NCI-H82 treated with DMSO at 0.1 percent for 48 hours (cell line): ENCODE results near the gene SNW1.
A peak's percentile ranks its signal among the peaks of the same experiment; 100 is the strongest.
"Not testable (repeated sequence)": the region's sequence is repeated elsewhere in the genome, so short reads cannot be mapped to it uniquely, and the experiment has no call there.

Source experiments
- DNase-seq: peaks from one replicate; lab custom pipeline; 2025; ENCODE audit not compliant: unreplicated experiment; lab: John Stamatoyannopoulos, UW

The SNW1 gene

DNA sequence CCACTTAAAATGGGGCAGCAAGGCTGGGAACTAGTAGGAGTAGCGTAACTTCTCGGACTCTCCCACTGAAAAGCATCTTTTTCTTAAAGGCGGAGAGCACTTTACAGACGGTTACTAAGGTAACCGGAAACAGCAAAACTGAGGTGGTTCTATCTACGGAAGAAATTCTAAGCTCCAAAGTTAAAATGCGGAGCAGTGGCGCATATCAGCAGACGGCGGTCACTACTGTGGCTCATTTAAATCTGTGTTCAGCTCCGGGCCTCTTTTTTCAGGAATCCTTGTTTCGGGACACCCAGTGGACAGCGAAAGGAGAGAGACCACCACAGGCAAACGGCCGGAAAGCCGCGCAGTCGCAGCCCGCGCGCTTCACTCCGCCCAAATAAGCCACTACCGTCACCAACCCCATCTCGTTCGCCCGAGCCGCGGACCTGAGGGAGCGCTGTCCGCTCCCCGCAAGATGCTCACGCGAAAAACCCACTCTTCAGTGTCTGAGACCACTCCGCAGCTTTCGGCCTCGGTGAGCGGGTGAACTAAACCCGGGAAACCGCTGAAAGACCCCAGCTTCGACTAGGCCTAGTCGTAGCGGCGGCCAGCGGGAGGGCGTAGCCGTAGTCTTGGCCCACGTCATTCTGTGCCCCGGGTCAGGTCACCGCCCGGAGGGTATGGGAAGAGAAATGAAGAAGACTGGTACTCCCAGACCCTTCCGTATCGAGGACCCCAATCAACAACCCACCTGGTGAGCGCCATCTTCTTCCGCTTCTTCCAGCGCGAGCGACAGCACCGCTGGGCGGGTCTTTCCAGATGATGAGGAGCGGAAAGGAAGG, at the start of gene SNW1:
SNW1 (minus strand) TSS at position 776 of the 824 bp plus-strand sequence; CDS start at position 747, 29 bp downstream.
- peak; percentile 86 for DNase-seq

DNA sequence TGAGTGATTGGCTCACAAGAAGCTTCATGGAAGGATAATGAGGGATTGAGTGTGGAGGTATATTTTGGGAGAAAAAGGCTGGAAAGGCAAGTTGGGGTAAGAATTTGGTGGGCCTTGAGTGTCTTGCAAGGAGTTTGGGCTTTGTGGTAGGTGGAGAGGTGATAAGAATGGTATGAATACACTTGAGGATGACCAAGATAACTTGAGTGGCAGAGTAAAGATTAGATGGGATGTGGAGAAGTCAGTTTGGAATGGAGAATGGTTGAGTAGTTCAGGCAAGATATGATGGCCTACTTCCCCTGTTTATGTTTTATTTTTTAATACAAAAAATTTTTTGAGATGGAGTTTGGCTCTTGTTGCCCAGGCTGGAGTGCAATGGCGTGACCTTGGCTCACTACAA, 48.1 kb upstream of the SNW1 start:
- DNase-seq: no peak

DNA sequence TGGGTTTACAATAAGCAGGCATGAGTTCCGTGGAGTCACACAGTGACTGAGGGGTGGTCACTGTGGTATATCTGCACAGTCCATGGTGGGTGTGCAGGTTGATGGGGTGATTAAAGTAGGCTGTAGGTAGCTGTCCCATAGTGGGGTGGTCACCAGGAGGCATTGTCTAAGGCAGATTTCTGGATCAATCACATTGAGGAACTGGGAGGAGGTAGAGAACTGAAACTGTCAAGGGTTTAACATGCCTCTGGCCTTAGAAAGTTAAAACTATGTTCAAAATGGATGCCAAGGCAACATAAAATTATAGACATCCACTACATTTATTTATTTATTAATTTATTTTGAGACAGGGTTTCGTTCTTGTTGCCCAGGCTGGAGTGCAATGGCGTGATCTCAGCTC, 47.3 kb upstream of the SNW1 start:
- DNase-seq: no peak

DNA sequence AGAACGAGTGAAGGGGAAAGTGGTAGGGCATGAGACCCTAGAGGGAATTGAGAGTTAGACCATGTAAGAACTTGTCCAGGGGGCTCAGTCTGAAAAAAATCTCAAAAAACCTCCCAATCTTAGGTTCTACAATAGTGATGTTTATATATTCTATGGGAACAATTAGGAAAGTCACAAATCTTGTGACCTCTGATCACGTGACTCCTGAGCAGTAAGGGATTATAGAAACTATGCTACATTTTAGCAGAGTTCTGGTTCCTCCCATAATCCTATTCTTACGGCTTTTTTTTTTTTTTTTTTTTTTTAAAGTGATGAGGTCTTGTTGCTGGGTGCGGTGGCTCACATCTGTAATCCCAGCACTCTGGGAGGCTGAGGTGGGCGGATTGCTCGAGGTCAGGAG, 44.8 kb upstream of the SNW1 start:
- no peak for DNase-seq

DNA sequence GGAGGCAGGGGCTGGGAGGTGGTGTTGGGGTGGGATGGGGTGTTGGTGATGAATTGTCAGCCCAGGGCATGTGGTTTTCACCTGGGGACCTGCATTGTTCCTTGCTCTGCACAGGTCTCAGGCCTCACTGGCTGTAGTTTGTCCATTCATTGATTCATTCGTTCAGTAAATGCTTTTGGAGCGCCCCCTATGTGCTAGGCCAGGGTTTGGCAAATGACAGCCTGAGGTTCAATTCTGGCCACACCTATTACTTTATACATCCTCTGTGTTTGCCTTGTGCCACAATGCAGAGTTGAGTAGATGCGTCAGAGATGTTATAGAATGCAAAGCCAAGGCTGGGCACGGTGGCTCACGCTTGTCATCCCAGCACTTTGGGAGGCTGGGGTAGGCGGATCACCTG, 43.6 kb upstream of the SNW1 start:
- DNase-seq: peak; percentile 14

DNA sequence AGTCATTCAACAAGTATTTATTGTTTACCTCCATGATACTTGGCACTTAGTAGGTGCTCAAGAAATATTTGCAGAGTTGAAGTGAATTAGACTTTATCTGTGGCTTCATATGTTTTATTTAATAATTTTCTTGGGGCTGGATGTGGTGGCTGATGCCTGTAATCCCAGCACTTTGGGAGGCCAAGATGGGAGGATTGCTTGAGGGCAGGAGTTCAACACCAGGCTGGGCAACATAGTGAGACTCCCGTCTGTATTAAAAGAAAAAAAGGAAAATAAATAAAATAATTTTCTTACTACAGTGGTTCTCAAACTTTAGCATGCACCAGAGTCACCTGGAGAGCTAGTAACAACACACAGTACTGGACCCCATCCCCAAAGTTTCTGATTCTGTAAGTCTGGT, 39.9 kb upstream of the SNW1 start:
- no peak for DNase-seq

DNA sequence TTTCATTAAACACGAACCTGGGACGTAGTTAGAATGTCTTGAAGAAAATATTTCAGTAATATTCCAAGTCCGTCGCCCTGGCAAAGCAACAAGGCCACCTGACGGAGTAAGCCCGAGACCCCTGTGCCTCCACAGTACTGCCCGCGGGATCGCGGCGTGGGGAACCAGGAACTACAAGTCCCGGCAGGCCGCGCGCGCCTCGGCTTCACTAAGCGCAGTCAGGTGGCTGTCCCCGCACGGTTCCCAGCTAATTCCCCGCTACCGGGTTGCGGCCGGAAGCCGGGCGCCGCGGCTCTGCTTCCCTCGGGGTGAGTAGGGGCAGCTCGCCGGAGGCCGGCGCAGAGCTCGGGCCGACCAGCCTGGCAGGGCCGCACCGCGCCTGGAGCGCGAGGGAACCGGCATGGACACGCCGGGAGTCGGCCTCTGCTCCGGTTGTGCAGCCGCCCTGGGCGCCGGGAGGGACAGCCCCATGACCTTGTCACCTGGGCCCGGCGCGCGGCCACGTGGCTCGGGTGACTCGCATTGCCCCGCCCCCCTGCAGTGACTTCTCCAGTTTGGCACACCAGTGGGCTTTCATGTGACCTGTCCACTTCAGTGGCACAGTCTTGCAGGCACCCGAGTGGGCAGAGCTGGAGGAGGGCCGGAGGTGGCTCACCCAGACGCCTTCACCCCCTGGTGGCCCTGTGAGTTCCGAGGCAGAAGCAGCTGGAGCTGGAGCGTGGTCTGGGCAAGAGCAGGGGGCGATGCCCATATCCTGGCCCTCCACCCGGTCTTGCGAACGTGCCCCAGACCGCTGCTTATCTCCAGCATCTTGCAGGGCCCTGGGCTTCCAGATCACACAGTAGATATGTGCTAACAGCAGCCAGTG, 39.1 kb upstream of the SNW1 start, which contains the start of gene ADCK1:
ADCK1 (plus strand) TSS at position 247 of the 868 bp plus-strand sequence. CDS start 18,870 bp downstream, outside the sequence.
- peak; percentile 29 for DNase-seq

DNA sequence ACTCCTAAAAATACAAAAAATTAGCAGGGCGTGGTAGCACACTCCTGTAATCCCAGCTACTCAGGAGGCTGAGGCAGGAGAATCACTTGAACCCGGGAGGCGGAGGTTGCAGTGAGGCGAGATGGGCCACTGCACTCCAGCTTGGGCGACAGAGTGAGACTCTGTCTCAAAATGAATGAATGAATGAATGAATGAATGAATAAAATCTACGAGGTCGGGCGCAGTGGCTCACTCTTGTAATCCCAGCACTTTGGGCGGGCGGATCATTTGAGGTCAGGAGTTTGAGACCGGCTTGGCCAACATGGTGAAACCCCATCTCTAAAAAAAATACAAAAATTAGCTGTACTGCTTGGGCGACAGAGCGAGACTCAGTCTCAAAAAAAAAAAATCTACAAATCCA, 38.5 kb upstream of the SNW1 start:
- DNase-seq: not testable (repeated sequence)

DNA sequence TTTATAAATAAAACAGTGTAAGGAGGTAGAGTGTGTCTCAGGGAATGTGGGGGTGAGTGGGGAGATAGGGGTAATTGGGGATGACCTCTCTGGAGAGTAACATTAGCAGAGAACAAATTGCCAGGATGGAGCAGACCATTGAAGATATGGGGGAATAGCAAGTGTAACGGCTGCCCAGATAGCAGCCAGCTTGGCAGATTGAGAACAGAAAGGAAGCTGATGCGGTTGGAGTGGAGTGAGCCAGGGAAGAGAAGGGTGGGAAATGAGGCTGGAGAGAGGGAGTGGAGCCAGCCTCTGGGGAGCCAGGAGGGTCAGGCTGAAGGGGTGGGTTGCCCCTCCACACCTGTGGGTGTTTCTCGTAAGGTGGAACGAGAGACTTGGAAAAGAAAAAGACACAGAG, 33.4 kb upstream of the SNW1 start:
- no peak for DNase-seq

DNA sequence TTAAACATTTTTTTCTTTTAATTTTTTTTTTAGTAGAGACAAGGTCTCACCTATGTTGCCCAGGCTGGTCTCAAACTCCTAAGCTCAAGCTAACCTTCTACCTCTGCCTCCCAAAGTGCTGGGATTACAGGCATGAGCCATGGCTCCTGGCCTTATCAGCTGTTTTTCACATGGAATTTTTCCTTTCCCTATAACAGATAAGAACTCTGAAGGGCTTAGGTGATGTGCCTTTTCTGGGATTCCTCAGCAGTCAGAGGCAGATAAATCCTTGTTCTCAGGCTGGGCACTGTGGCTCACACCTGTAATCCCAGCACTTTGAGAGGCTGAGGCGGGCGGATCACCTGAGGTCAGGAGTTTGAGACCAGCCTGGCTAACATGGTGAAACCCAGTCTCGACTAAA, 32.3 kb upstream of the SNW1 start:
- not testable (repeated sequence) for DNase-seq

DNA sequence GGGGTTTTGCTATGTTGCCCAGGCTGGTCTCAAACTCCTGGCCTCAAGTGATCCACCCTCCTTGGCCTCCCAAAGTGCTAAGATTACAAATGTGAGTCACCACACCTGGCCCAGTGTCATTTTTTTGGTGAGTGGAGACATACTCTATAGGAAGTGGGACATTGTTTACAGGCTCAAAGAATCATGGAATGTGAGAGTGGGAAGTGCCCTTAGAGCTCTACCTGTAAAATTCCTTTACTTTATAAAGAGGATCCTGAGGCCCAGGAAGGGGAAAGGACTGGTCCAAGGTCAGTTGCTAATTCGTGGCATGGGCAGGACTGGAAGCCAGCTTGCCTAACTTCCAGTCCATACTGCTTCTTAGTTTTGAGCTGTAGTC, 30.3 kb upstream of the SNW1 start:
- DNase-seq: no peak

DNA sequence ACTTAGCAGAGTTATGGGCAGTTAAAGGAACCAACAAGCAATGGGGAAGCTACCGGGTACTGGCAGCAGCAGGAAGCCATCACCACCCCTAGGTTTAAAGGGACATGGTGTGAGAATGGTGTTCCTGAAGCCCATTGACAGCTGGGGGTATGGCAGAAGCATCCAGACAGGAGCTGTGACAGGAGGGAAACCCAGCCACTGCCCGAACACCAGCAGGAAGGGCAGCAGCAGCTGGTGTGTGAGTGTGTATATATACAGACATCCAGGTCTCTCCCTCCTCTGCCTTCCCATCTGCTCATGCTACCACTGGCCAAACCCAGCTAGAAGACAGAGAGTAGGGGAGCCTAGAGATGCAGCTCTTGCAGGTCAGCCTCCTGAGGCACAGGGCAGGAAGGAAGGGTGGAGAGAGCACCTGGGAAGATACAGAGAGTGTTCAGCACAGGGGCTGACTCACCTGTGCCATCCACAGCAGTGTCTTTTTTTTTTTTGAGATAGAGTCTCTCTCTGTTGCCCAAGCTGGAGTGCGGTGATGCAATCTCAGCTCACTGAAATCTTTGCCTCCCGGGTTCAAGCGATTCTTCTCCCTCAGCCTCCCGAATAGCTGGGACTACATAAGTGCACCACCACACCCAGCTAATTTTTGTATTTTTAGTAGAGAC, 29.7 kb upstream of the SNW1 start:
- peak; percentile 29 for DNase-seq

DNA sequence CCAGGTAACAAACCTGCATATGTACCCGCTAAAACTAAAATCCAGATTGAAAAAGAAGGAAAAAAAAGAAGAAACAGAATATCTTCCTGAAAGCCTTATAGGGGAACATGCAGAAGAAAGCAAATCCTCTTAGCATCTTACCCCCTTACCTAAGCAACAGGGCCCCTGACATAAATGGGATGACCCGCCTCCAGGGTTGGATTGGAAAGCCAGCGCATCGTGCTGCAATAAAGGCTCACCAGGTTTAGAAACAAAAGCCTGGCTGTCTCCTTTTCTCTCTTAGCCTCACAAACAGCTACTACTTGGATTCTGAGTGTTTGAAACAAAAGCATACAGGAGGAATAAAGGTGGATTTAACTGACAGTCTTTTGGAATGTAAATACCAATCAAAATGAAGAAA, 25.2 kb upstream of the SNW1 start:
- DNase-seq: peak; percentile 38

DNA sequence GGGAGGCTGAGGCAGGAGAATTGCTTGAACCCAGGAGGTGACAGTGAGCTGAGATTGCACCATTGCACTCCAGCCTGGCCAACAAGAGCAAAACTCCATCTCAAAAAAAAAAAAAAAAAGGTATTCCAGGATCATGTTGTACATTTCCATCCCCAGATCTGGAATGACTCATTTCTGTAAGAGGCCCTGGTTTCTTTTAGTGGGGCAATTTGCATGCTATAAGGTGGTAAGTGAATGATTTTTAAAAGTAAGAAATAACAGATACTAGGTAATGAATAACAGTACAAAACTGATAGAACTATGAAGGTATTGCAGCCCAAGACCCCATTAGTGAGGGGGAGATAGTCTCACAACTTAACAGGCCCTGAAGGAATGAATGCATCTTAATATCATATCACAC, 21.2 kb upstream of the SNW1 start:
- DNase-seq: no peak

DNA sequence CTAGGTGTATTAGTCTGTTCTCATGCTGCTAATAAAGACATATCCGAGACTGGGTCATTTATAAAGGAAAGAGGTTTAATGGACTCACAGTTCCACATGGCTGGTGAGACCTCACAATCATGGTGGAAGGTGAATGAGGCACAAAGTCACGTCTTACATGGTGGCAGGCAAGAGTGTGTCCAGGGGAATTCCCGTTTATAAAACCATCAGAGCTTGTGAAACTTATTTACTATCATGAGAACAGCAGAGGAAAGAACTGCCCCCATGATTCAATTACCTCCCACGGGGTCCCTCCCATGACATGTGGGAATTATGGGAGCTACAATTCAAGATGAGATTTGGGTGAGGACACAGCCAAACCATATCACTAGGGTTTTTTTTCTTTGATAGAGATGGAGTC, 13.0 kb upstream of the SNW1 start:
- DNase-seq: not testable (repeated sequence)

DNA sequence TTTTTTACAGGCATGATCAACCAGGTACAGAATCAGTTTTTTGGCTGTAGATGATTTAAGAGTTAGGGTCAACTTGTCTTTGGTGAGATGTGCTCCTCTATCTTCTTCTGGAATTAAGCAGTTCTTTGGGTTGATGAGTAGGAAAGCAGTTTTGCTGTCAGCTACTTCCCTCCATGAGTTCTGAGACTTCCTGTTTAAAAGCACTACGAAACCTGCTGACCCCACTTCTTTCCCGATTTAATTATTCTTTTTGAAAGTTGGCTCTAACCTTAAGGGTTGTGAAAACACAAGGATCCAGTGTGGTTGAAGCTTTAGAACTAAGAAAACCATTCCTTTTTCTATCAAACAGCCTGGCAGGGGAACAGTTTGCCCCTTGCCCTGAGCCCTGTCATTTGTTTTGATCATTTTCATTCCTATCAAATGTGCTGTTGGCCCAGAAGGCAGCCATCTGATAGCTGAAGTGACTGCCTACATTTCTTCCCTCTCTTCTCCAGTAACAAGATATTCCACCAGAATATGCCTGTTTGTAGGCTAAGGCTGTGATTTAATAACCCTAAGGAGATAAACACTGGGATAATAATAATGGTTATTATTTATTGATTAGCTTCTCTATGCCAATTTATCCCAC, 7.6 kb upstream of the SNW1 start:
- not testable (repeated sequence) for DNase-seq

DNA sequence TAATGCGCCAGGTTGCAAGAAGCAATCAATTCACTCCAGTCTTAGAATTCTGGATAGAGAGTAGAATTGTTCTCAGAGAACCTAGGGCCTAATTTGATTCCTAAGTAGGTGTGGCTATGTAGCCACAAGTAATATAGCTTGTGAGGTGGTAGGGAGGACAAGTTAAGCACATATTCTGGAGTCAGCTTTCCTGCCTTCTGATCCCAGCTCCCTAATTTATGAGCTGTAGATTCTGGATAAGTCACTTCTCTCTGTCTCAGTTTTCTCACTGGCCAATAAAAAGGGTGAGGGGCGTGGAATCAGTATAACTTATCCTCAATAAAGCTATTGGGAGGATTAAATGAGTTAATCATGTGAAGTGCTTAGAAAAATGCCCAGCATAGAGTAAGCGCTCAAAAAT, 3.0 kb upstream of the SNW1 start:
- DNase-seq: peak; percentile 95

DNA sequence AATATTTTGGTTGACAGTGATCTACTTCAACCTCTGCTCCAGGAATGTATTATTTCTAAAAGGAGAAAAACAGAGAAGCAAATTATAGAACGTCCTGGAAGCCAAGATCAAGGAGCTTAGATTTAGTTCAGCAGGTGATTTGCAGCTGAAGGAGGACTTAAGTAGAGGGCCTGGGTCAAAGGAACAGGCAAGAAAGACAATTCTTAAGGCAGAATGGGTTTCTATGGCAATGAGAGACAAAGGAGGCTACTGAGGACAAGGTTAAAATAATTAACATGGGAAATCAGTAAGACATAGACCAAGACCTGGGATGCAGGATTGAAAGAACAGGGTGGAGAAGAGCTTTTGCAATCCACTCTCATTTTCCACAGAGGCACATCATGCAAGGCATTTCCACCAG, 2.4 kb upstream of the SNW1 start:
- peak; percentile 22 for DNase-seq

DNA sequence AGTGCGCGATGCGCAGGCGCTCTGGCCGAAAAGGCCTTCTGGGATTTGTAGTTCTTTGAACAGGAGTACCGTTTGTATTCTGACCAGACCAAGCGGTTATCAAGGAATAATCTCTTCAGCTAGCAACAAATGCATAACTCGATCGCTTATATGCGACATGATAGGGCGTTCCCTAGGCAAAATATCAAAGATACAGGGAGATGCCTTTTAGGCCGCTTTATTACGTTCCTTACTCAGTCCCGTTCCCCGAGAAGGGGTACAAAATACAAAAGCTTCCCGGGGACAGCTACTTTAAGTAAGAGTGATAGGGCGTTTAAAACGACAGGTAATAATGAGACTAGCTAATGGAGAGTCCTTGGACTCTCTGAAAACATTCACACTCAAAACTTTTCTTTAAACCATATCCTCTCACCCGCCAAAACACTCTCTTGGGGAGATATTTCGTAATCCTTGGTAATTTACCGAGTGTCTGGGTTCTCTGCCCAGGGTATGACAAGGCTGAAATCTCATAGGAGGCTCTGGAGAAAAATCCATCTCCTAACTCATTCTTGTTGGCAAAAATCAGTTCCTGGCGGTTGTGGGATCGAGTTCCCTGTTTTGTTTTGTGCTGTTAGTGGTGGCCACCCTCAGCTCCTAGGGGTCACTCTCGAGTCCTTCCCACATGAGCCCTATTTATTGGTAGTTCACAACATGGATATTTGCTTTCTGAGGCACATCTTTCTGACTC, 412 bp upstream of the SNW1 start:
- DNase-seq: no peak

DNA sequence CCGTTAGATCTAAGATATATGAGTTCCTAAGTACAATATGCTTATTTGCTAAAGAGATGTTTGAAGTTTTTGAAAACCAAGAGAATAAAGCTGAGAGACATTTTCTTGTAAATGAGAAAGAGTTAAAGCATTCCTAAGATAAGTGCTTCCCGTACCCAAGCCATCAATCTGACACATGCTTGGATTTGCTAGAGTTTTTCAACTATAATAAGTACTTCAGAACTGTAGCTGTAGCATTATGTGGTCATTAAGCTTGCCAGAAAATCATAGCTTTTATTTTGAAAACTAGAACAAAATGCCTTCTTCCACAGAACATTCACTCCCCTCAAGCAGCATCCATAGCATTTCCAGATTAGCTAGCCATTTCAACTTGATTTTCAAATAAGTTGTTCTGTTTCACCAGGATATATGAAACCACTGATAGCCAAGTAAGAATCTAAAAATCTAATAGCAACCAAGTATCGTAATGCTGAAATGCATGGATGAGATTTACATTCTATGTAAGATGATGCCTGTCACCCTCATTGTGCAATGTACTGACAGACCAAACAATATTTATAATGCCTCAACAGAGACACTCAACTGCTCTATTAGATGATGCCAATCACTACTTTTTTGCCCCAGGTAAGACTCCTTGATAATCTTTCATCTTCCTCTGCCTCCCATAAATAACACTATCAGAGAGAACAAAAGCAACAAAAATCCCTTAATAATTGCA, 8.0 kb downstream of the SNW1 start:
- DNase-seq: no peak
